Endothelial cell of umbilical vein (primary cell): ENCODE results near the gene GLB1L. TPM values are rescaled to one million over a fixed set of nuclear protein-coding genes. Genes with fewer than 3 reads are reported as not detected.
A peak's percentile ranks its signal among the peaks of the same experiment; 100 is the strongest.

Source experiments
- BruUV-seq: library from RNA; stranded (reverse); fragments of 400-500 nt; replicated peaks from 2 replicates; lab custom pipeline; 2021; lab: Mats Ljungman, UMichigan
- CTCF ChIA-PET: fragments of 300-600, 350-600 bp; sonication (Branson Sonifier 250); formaldehyde crosslinking; loops from one replicate; lab custom pipeline; 2021; ENCODE audit warnings: antibody characterized with exemption, inconsistent platforms; lab: Charles Lee
- POLR2A ChIA-PET: fragments of 300-600, 350-600 bp; sonication (Branson Sonifier 250); formaldehyde crosslinking; loops from one replicate; lab custom pipeline; 2021; ENCODE audit warnings: antibody characterized with exemption, inconsistent platforms; lab: Charles Lee
- DNase-seq: peaks from one replicate; pipeline ENCODE4 v3.0.0-alpha.2; 2011; ENCODE audit warnings: low read depth, low spot score
- FAIRE-seq: peaks from 2 replicates; lab custom pipeline; 2011; peaks lifted over from hg19 to GRCh38; lab: Jason Lieb, UNC
- H2AFZ ChIP-seq: 2 replicates; pipeline ENCODE4 v1.6.0; 2012; ENCODE audit warnings: low read depth, low read length, control low read depth, inconsistent platforms
- H3K27ac ChIP-seq: 2 replicates; pipeline ENCODE4 v1.5.1; 2011; ENCODE audit warnings: low read depth, mild to moderate bottlenecking, control low read depth, low read length, moderate library complexity; ENCODE audit not compliant: insufficient read depth
- H3K27me3 ChIP-seq, 2 experiments: 2 replicates each; pipeline versions ENCODE4 v1.6.0 to v1.6.1; 2011; ENCODE audit warnings: low read length in 2 of 2, mixed read lengths in 1 of 2; ENCODE audit not compliant: control insufficient read depth in 2 of 2, insufficient read depth in 2 of 2
- H3K36me3 ChIP-seq, 2 experiments: 2 replicates in 1 of 2; 3 replicates in 1 of 2; pipeline ENCODE4 v1.5.1; 2011; ENCODE audit warnings: low read length in 2 of 2, mild to moderate bottlenecking in 1 of 2, moderate library complexity in 1 of 2; ENCODE audit not compliant: control insufficient read depth in 2 of 2, insufficient read depth in 2 of 2; ENCODE audit errors: extremely low read depth in 1 of 2
- H3K4me1 ChIP-seq: 3 replicates; pipeline ENCODE4 v1.5.1; 2011; ENCODE audit warnings: mild to moderate bottlenecking, low read length; ENCODE audit not compliant: control insufficient read depth, insufficient read depth; ENCODE audit errors: extremely low read depth
- H3K4me2 ChIP-seq: 2 replicates; pipeline ENCODE4 v1.6.1; 2011; ENCODE audit warnings: low read length, control low read depth, mixed read lengths; ENCODE audit not compliant: insufficient read depth
- H3K4me3 ChIP-seq, 3 experiments: fragments of 200-600 bp in 1 of 3; sonication (generic), shearing (Covaris generic) in 1 of 3; replicated peaks in 1 of 3; 2 replicates each; pipeline ENCODE4 v1.5.1; 2011 to 2016; ENCODE audit warnings: control low read depth in 3 of 3, low read length in 3 of 3, mild to moderate bottlenecking in 2 of 3, inconsistent platforms in 1 of 3, low read depth in 1 of 3, moderate library complexity in 1 of 3; ENCODE audit not compliant: insufficient read depth in 1 of 3
- H3K79me2 ChIP-seq: 2 replicates; pipeline ENCODE4 v1.6.0; 2012; ENCODE audit warnings: low read length, inconsistent platforms; ENCODE audit not compliant: control insufficient read depth, insufficient read depth
- H3K9ac ChIP-seq: replicated peaks from 2 replicates; pipeline ENCODE3; 2011; ENCODE audit warnings: low read length, control low read depth; ENCODE audit not compliant: insufficient read depth; ENCODE audit errors: extremely low read depth
- H3K9me1 ChIP-seq: replicated peaks from 3 replicates; pipeline ENCODE4 v1.6.0; 2011; ENCODE audit warnings: mild to moderate bottlenecking, low read length; ENCODE audit not compliant: control insufficient read depth, insufficient read depth; ENCODE audit errors: extremely low read depth
- H3K9me3 ChIP-seq: replicated peaks from 2 replicates; pipeline ENCODE4 v1.5.1; 2012; ENCODE audit warnings: low read length, inconsistent platforms; ENCODE audit not compliant: control insufficient read depth, insufficient read depth
- H4K20me1 ChIP-seq: replicated peaks from 2 replicates; pipeline ENCODE3; 2011; ENCODE audit warnings: mild to moderate bottlenecking, low read length; ENCODE audit not compliant: control insufficient read depth, insufficient read depth; ENCODE audit errors: extremely low read depth
- EZH2 ChIP-seq: IDR thresholded peaks from 2 replicates; pipeline ENCODE4 v1.6.1; 2012; ENCODE audit warnings: borderline replicate concordance, low read depth, mild to moderate bottlenecking, moderate library complexity, low read length, inconsistent platforms; ENCODE audit not compliant: severe bottlenecking
- FOS ChIP-seq: IDR thresholded peaks from 2 replicates; pipeline ENCODE4 v1.6.1; 2011; ENCODE audit warnings: mild to moderate bottlenecking, low read length, moderate library complexity, borderline replicate concordance; ENCODE audit not compliant: insufficient read depth
- GATA2 ChIP-seq: IDR thresholded peaks from 2 replicates; pipeline ENCODE4 v1.7.0; 2011; ENCODE audit warnings: low read depth, mild to moderate bottlenecking, moderate library complexity, mixed read lengths, low read length; ENCODE audit not compliant: insufficient read length, insufficient read depth
- JUN ChIP-seq: IDR thresholded peaks from 2 replicates; pipeline ENCODE4 v1.6.1; 2011; ENCODE audit warnings: borderline replicate concordance, low read depth; ENCODE audit not compliant: insufficient read length, insufficient read depth
- MYC ChIP-seq: IDR thresholded peaks from one replicate; pipeline ENCODE4 v1.6.1; 2011; ENCODE audit warnings: mild to moderate bottlenecking, low read depth, low read length
- POLR2A ChIP-seq: IDR thresholded peaks from 2 replicates; pipeline ENCODE4 v1.6.1; 2012; ENCODE audit warnings: low read depth, mild to moderate bottlenecking, control low read depth, low read length
- POLR2AphosphoS5 ChIP-seq: IDR thresholded peaks from 2 replicates; pipeline ENCODE4 v1.6.1; 2012; ENCODE audit warnings: low read depth, mild to moderate bottlenecking, control low read depth, low read length, moderate library complexity; ENCODE audit not compliant: insufficient read depth
- dilution Hi-C: fragments of 300-500 bp; cut with MboI; formaldehyde crosslinking; loops from one replicate; pipeline ENCODE4 v1.15.0; 2019; ENCODE audit warnings: low sequenced_read_pairs; ENCODE audit not compliant: extremely low pct_ligation_motif_present
- intact Hi-C: fragments of 100-400 bp; cut with micrococcal nuclease; formaldehyde crosslinking; loops from one replicate; pipeline ENCODE4 v1.10.0; 2022
- polyA plus RNA-seq, 4 experiments: library from polyadenylated mRNA; depleted of rRNA in 3 of 4; stranded (reverse) in 3 of 4; unstranded in 1 of 4; fragments of >200 nt; gene quantifications; 2 replicates each; pipeline versions ENCODE4 v1.2.1 to v1.2.3, GENCODE V29; 2011 to 2012; ENCODE audit warnings: missing spikeins in 1 of 4
- total RNA-seq: library from RNA; stranded (reverse); gene quantifications from 2 replicates; pipeline ENCODE4 v1.2.3, GENCODE V29; 2021
- TF ChIP-seq, protein P1 (sequence below): IDR thresholded peaks from 2 replicates; pipeline ENCODE4 v1.6.1; 2011; ENCODE audit not compliant: insufficient read depth, insufficient read length
- TF ChIP-seq, protein P2 (sequence below), 2 donors: IDR thresholded peaks; 1 replicate in 1 of 2; 2 replicates in 1 of 2; pipeline ENCODE4 v1.5.1; 2011; ENCODE audit warnings: low read length in 2 of 2, mild to moderate bottlenecking in 2 of 2, moderate library complexity in 2 of 2, control low read depth in 1 of 2, inconsistent platforms in 1 of 2, low read depth in 1 of 2; ENCODE audit not compliant: insufficient read depth in 1 of 2; ENCODE audit errors: extremely low read depth in 1 of 2

Gene GLB1L
- total and polyA plus RNA-seq, 2 donors (not counting 3 experiments of a cell fraction or from before 2014, with no cell fraction given): 9.2 to 11.9 TPM

DNA sequence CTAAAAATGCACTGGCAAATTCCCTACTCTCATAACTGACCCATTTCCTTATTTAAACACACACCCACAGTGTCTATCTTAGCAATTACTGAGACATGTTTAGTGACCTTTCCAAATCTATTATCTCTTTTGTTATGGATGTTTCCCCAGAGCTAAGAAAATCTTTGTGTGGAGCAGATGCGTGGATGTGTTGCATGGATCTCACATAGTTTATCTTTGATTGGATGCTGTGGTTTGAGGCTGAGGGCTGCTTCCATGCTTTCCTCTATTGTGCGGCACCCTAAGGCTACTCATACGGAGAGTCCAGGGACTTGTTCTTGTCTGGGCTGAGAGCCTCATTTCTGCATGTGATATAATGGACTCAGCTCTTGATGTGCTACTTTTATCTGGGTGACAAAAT, 10.9 kb downstream of the GLB1L start:
- CTCF ChIA-PET: interaction anchor here (1.0 kb wide), 1 partner anchor 61 kb away, joined by 4 read pairs; no protein-coding TSS in a partner anchor
- POLR2A ChIA-PET: no interaction called here

DNA sequence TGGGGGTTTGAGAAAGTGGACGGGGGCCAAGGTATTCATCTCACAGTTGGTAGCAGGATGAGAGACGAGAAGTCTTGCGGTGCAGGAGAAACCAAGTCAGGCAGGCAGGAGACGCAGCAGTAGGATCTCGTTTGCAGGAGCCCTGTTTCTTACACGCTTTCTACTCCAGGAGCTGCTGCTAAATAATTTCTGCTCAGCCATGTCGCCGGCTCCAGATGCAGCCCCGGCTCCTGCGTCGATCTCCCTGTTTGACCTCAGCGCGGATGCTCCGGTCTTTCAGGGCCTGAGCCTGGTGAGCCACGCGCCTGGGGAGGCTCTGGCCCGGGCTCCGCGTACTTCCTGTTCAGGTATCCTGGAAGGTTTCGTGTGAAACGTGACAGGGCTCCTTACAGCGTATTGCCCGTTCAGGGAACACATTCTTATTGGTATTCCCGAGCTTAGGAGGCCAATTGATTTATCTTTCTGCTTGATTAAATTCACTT, 15.1 kb downstream of the GLB1L start:
- dilution Hi-C loops (no loop called here), intact Hi-C loops (no loop called here)
- H3K9ac ChIP-seq: peak overlapping the region; percentile 66
- TSS peak; percentile 62 for BruUV-seq
- peak overlapping the region; percentile 49 for H3K27ac ChIP-seq
- no peak for TF ChIP-seq JUN
- no peak for TF ChIP-seq MYC
- no peak for TF ChIP-seq FOS
- TF ChIP-seq POLR2AphosphoS5: no peak
- no peak for TF ChIP-seq EZH2
- TF ChIP-seq, protein P1, sequence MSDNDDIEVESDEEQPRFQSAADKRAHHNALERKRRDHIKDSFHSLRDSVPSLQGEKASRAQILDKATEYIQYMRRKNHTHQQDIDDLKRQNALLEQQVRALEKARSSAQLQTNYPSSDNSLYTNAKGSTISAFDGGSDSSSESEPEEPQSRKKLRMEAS: no peak
- no peak for TF ChIP-seq GATA2
- TF ChIP-seq, protein P2, sequence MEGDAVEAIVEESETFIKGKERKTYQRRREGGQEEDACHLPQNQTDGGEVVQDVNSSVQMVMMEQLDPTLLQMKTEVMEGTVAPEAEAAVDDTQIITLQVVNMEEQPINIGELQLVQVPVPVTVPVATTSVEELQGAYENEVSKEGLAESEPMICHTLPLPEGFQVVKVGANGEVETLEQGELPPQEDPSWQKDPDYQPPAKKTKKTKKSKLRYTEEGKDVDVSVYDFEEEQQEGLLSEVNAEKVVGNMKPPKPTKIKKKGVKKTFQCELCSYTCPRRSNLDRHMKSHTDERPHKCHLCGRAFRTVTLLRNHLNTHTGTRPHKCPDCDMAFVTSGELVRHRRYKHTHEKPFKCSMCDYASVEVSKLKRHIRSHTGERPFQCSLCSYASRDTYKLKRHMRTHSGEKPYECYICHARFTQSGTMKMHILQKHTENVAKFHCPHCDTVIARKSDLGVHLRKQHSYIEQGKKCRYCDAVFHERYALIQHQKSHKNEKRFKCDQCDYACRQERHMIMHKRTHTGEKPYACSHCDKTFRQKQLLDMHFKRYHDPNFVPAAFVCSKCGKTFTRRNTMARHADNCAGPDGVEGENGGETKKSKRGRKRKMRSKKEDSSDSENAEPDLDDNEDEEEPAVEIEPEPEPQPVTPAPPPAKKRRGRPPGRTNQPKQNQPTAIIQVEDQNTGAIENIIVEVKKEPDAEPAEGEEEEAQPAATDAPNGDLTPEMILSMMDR (IDR thresholded peaks at IDR 0.05; ENCODE audit: extremely low read depth in 1 of 2, insufficient read depth in 1 of 2, low read depth in 1 of 2, low read length in 2 of 2): no peak
- TF ChIP-seq POLR2A: no peak
- H3K4me1 ChIP-seq: peaks cover 15% of the 10 kb centered on the region
- peak overlapping the region; percentile 68 for H3K4me2 ChIP-seq
- H3K36me3 ChIP-seq: peaks cover 0 to 23% of the 10 kb centered on the region in 2 experiments
- DNase-seq: no peak
- peak overlapping the region; percentile 37 for H2AFZ ChIP-seq
- ChIA-PET POLR2A (interaction anchor here (1.5 to 1.9 kb wide), 3 partner anchors 12 to 54 kb away, joined by 5 to 7 read pairs (median 6); partner anchors contain the start of gene CNPPD1), CTCF (interaction anchor here (0.6 to 1.9 kb wide), 11 partner anchors 9 to 216 kb away, joined by 3 to 19 read pairs (median 5); partner anchors contain the start of genes ABCB6, DNAJB2, GLB1L and SLC23A3)
- H3K9me1 ChIP-seq: no peaks in the 10 kb centered on the region
- H3K4me3 ChIP-seq: peak overlapping the region; percentile 70 to 76 (median 70)
- no peaks in the 10 kb centered on the region for H4K20me1 ChIP-seq
- H3K27me3 ChIP-seq: no peaks in the 10 kb centered on the region
- peaks cover 20% of the 10 kb centered on the region for H3K79me2 ChIP-seq
- peak; percentile 46 for FAIRE-seq
- no peaks in the 10 kb centered on the region for H3K9me3 ChIP-seq

More for the DNA sequence above, 10.9 kb downstream of the GLB1L start:
- Histone ChIP-seq H3K27me3 (no peaks in the 10 kb centered on the region), H4K20me1 (no peaks in the 10 kb centered on the region), H3K9me1 (no peaks in the 10 kb centered on the region), H3K4me3 (no peak overlapping the region), H3K9me3 (no peaks in the 10 kb centered on the region), H3K36me3 (peaks cover 2 to 35% of the 10 kb centered on the region in 2 experiments), H2AFZ (no peak overlapping the region), H3K4me1 (peaks cover 6% of the 10 kb centered on the region), H3K9ac (no peak overlapping the region), H3K27ac (no peak overlapping the region), H3K4me2 (no peak overlapping the region), H3K79me2 (peaks cover 2% of the 10 kb centered on the region)
- intact Hi-C loops (no loop called here), dilution Hi-C loops (no loop called here)
- FAIRE-seq (no peak), DNase-seq (no peak)
- BruUV-seq: no TSS peak
- TF ChIP-seq FOS: no peak
